GM21526 (cell line): ENCODE measurements around the gene ABO.
"Not testable (repeated sequence)": the region's sequence is repeated elsewhere in the genome, so short reads cannot be mapped to it uniquely, and the experiment has no call there.

Experiments used
- ATAC-seq: cut with Tn5 transposase; IDR thresholded peaks from one replicate; pipeline ENCODE4 v1.9.1; 2021; ENCODE audit warnings: moderate library complexity; ENCODE audit not compliant: unreplicated experiment, low FRiP score

The ABO gene

GRCh38 chr9:133275105-133276000 lies at the start of gene ABO:
ABO (minus strand) TSS chr9:133275201.
- no peak for ATAC-seq

GRCh38 chr9:133323991-133324703 lies 49.1 kb upstream of the ABO start:
- no peak for ATAC-seq

- ATAC-seq, result no peak
Observed at GRCh38 chr9:133323211-133323610, 48.2 kb upstream of the ABO start.

GRCh38 chr9:133322701-133323100 lies 47.7 kb upstream of the ABO start:
- no peak for ATAC-seq

- no peak for ATAC-seq
Observed at GRCh38 chr9:133321411-133321935, 46.5 kb upstream of the ABO start.

- no peak for ATAC-seq
Observed at GRCh38 chr9:133320421-133320881, 45.5 kb upstream of the ABO start.

- not testable (repeated sequence) for ATAC-seq
Observed at GRCh38 chr9:133317551-133317950, 42.5 kb upstream of the ABO start.

- ATAC-seq, result no peak
Observed at GRCh38 chr9:133315997-133316396, 41.0 kb upstream of the ABO start.

- ATAC-seq, result no peak
Observed at GRCh38 chr9:133309608-133310007, 34.6 kb upstream of the ABO start.

GRCh38 chr9:133307301-133307700 lies 32.3 kb upstream of the ABO start:
- no peak for ATAC-seq

GRCh38 chr9:133306242-133307204 lies 31.5 kb upstream of the ABO start:
- ATAC-seq, result no peak

GRCh38 chr9:133305731-133306130 lies 30.7 kb upstream of the ABO start:
- ATAC-seq, result no peak

GRCh38 chr9:133304477-133305377 lies 29.7 kb upstream of the ABO start:
- ATAC-seq, result no peak

GRCh38 chr9:133304158-133304470 lies 29.1 kb upstream of the ABO start:
- ATAC-seq, result no peak

- ATAC-seq, result no peak
Observed at GRCh38 chr9:133303266-133304157, 28.5 kb upstream of the ABO start.

- ATAC-seq, result no peak
Observed at GRCh38 chr9:133301253-133302230, 26.5 kb upstream of the ABO start.

GRCh38 chr9:133299996-133300395 lies 25.0 kb upstream of the ABO start:
- not testable (repeated sequence) for ATAC-seq
